HepG2 (cell line): ENCODE results near the gene RILP. TPM values are rescaled to one million over a fixed set of nuclear protein-coding genes. Genes with fewer than 3 reads are reported as not detected.

Experiments
- ARNT ChIP-seq: fragments of 450-650 bp; IDR thresholded peaks from 2 replicates; pipeline ENCODE4 v1.6.1; 2017
- ASH2L ChIP-seq: fragments of 300-600, 200-600 bp; sonication (generic); IDR thresholded peaks from 2 replicates; pipeline ENCODE4 v1.7.0; 2017; ENCODE audit warnings: low read depth, mild to moderate bottlenecking, moderate library complexity, mixed read lengths, low read length; ENCODE audit not compliant: insufficient read length
- ATF7 ChIP-seq, 2 experiments: fragments of 450-650 bp in 1 of 2; sonication (generic) in 1 of 2; formaldehyde crosslinking in 1 of 2; IDR thresholded peaks; 2 replicates each; pipeline versions ENCODE4 v1.4.0 to v1.6.1; 2016 to 2020; ENCODE audit warnings: antibody characterized with exemption in 1 of 2, mild to moderate bottlenecking in 1 of 2, missing genetic modification reagents in 1 of 2
- CREB3 ChIP-seq: sonication (generic); formaldehyde crosslinking; IDR thresholded peaks from 2 replicates; pipeline ENCODE4 v1.5.0; 2020; ENCODE audit warnings: missing genetic modification reagents
- DPF2 ChIP-seq: sonication (generic); formaldehyde crosslinking; IDR thresholded peaks from 2 replicates; pipeline ENCODE4 v1.4.0; 2020; ENCODE audit warnings: mild to moderate bottlenecking, low read depth, missing genetic modification reagents, borderline replicate concordance
- E2F1 ChIP-seq: sonication (generic); formaldehyde crosslinking; IDR thresholded peaks from 2 replicates; pipeline ENCODE4 v1.5.0; 2020; ENCODE audit warnings: missing genetic modification reagents
- GLI4 ChIP-seq: sonication (generic); formaldehyde crosslinking; IDR thresholded peaks from 2 replicates; pipeline ENCODE4 v1.5.1; 2020; ENCODE audit warnings: missing genetic modification reagents, mild to moderate bottlenecking, moderate library complexity, borderline replicate concordance
- HES4 ChIP-seq: sonication (generic); formaldehyde crosslinking; IDR thresholded peaks from 2 replicates; pipeline ENCODE4 v1.9.0; 2021; ENCODE audit warnings: mild to moderate bottlenecking, missing genetic modification reagents, borderline replicate concordance
- HMGXB3 ChIP-seq: sonication (generic); formaldehyde crosslinking; IDR thresholded peaks from 2 replicates; pipeline ENCODE4 v1.4.0; 2020; ENCODE audit warnings: missing genetic modification reagents, borderline replicate concordance
- HNF4A ChIP-seq: sonication (generic); formaldehyde crosslinking; IDR thresholded peaks from 2 replicates; pipeline ENCODE4 v1.4.0; 2020; ENCODE audit warnings: missing genetic modification reagents
- HOXA9 ChIP-seq: sonication (generic); formaldehyde crosslinking; IDR thresholded peaks from 2 replicates; pipeline ENCODE4 v1.8.1; 2022; ENCODE audit warnings: missing genetic modification reagents, mild to moderate bottlenecking, moderate library complexity, borderline replicate concordance
- NFE2 ChIP-seq: sonication (generic); formaldehyde crosslinking; IDR thresholded peaks from 2 replicates; pipeline ENCODE4 v1.4.0; 2020; ENCODE audit warnings: missing genetic modification reagents
- PHF5A ChIP-seq: IDR thresholded peaks from one replicate; pipeline ENCODE4 v1.6.1; 2018; ENCODE audit warnings: low read depth, missing genetic modification reagents; ENCODE audit not compliant: unreplicated experiment
- PITX1 ChIP-seq: sonication (generic); formaldehyde crosslinking; IDR thresholded peaks from 2 replicates; pipeline ENCODE4 v1.5.1; 2020; ENCODE audit warnings: mild to moderate bottlenecking, missing genetic modification reagents
- SAP130 ChIP-seq: IDR thresholded peaks from 2 replicates; pipeline ENCODE4 v1.6.1; 2016; ENCODE audit warnings: low read depth
- SATB2 ChIP-seq: sonication (generic); formaldehyde crosslinking; IDR thresholded peaks from 2 replicates; pipeline ENCODE4 v1.5.0; 2020; ENCODE audit warnings: missing genetic modification reagents
- TFDP2 ChIP-seq: sonication (generic); formaldehyde crosslinking; IDR thresholded peaks from 2 replicates; pipeline ENCODE4 v1.4.0; 2020; ENCODE audit warnings: missing genetic modification reagents
- ZNF143 ChIP-seq: sonication (generic); formaldehyde crosslinking; IDR thresholded peaks from 2 replicates; pipeline ENCODE4 v1.4.0; 2020; ENCODE audit warnings: missing genetic modification reagents
- ZNF510 ChIP-seq: sonication (generic); formaldehyde crosslinking; IDR thresholded peaks from 2 replicates; pipeline ENCODE4 v1.4.0; 2020; ENCODE audit warnings: low read depth, mild to moderate bottlenecking, missing genetic modification reagents
- ZNF773 ChIP-seq: sonication (generic); formaldehyde crosslinking; IDR thresholded peaks from 2 replicates; pipeline ENCODE4 v1.4.0; 2020; ENCODE audit warnings: missing genetic modification reagents, borderline replicate concordance
- ZNF878 ChIP-seq: sonication (generic); formaldehyde crosslinking; IDR thresholded peaks from 2 replicates; pipeline ENCODE4 v1.8.1; 2023; ENCODE audit warnings: mild to moderate bottlenecking, missing genetic modification reagents, moderate library complexity
- polyA plus RNA-seq, 8 experiments: library from polyadenylated mRNA; depleted of rRNA in 3 of 8; stranded (reverse) in 7 of 8; unstranded in 1 of 8; fragments of >200 nt; fragmentation: Illumina TruSeq in 4 of 8; extraction: Trizol in 4 of 8; gene quantifications; 2 replicates each; pipeline versions ENCODE4 v1.2.1 to v1.2.3, GENCODE V29; 2011 to 2016; ENCODE audit warnings: low read depth in 4 of 8, missing spikeins in 1 of 8, mixed read lengths in 1 of 8; ENCODE audit not compliant: insufficient read depth in 1 of 8
- total RNA-seq, 5 experiments: library from RNA; depleted of rRNA; stranded (reverse); fragments of >200 nt; fragmentation: Illumina TruSeq; extraction: Trizol; gene quantifications; 2 replicates each; pipeline ENCODE4 v1.2.3, GENCODE V29; 2016; ENCODE audit warnings: low read depth in 1 of 5

RILP gene
- total and polyA plus RNA-seq, 2 of the 13 experiments (the other 11 are each of a cell fraction or from before 2014, with no cell fraction given), result 6.6 to 8.1 TPM

GRCh38 chr17:1648963-1649843, 463 bp downstream of the RILP start (continued):
- TF ChIP-seq HMGXB3 (no peak), DPF2 (no peak), CREB3 (CRISPR knock-in tag) (peak; percentile 23; the same call in 1 of the 2 replicates), ASH2L (peak; percentile 34), SATB2 (CRISPR knock-in tag) (no peak), ZNF510 (CRISPR knock-in tag) (0 out of 2 replicates have a peak, but pooled peaks have one; percentile 27), NFE2 (no peak), HES4 (CRISPR knock-in tag) (peak; percentile 80), GLI4 (CRISPR knock-in tag) (peak; percentile 45; the same call in 1 of the 2 replicates), TFDP2 (CRISPR knock-in tag) (no peak; the same call in 1 of the 2 replicates), ATF7 (IDR thresholded peaks at IDR 0.05) (no peak), ATF7 (CRISPR knock-in tag; IDR thresholded peaks at IDR 0.05) (no peak), ARNT (no peak), ZNF143 (CRISPR knock-in tag) (no peak; the same call in 1 of the 2 replicates), HNF4A (CRISPR knock-in tag) (0 out of 2 replicates have a peak, but pooled peaks have one; percentile 23), ZNF878 (no peak), HOXA9 (0 out of 2 replicates have a peak, but pooled peaks have one; percentile 57), SAP130 (CRISPR knock-in tag) (peak; percentile 80), ZNF773 (peak; percentile 64; the same call in 1 of the 2 replicates), PHF5A (CRISPR knock-in tag) (peak; percentile 23), E2F1 (peak; percentile 6; the same call in 1 of the 2 replicates), PITX1 (CRISPR knock-in tag) (peak; percentile 59; the same call in 1 of the 2 replicates)
